ENCODE measurements around the gene PTPN20. TPM values are rescaled to one million over a fixed set of nuclear protein-coding genes. Genes with fewer than 3 reads are reported as not detected.

PTPN20 gene
- total RNA-seq, 1 donor from 2014 or later = not detected

DNA sequence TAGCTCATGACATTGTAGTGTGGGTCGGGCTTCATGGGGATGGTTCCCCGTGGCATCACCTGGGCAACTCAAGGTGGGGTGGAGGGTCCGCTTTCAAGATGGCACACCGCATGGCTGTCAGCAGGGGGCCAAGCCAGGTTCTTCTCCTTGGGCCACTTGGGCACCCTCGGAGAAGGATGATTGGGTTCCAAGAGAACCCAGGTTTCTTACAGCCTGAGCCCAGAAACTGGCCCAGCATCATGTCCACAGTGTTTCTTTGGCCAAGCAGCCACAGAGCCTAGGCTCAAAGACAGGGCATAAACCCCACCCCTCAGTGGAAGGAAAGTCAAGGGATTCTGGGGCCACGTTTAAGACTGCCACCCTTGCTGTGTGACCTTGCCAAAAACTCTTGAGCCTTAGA lies 110.6 kb downstream of the PTPN20 start:
- TF ChIP-seq, protein P1, sequence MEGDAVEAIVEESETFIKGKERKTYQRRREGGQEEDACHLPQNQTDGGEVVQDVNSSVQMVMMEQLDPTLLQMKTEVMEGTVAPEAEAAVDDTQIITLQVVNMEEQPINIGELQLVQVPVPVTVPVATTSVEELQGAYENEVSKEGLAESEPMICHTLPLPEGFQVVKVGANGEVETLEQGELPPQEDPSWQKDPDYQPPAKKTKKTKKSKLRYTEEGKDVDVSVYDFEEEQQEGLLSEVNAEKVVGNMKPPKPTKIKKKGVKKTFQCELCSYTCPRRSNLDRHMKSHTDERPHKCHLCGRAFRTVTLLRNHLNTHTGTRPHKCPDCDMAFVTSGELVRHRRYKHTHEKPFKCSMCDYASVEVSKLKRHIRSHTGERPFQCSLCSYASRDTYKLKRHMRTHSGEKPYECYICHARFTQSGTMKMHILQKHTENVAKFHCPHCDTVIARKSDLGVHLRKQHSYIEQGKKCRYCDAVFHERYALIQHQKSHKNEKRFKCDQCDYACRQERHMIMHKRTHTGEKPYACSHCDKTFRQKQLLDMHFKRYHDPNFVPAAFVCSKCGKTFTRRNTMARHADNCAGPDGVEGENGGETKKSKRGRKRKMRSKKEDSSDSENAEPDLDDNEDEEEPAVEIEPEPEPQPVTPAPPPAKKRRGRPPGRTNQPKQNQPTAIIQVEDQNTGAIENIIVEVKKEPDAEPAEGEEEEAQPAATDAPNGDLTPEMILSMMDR (IDR thresholded peaks at IDR 0.05) = no peak
- intact Hi-C loops (cut with DNase I) = no loop called here
- no peaks in the 10 kb centered on the region for H3K27me3 ChIP-seq
- H3K4me3 ChIP-seq = no peak overlapping the region
- no peaks in the 10 kb centered on the region for H3K4me1 ChIP-seq
- H3K9me3 ChIP-seq = no peaks in the 10 kb centered on the region
- H3K36me3 ChIP-seq = no peaks in the 10 kb centered on the region
- H3K27ac ChIP-seq = no peak overlapping the region
- DNase-seq (ENCODE audit: low spot score in 2 of 2) = no peak

DNA sequence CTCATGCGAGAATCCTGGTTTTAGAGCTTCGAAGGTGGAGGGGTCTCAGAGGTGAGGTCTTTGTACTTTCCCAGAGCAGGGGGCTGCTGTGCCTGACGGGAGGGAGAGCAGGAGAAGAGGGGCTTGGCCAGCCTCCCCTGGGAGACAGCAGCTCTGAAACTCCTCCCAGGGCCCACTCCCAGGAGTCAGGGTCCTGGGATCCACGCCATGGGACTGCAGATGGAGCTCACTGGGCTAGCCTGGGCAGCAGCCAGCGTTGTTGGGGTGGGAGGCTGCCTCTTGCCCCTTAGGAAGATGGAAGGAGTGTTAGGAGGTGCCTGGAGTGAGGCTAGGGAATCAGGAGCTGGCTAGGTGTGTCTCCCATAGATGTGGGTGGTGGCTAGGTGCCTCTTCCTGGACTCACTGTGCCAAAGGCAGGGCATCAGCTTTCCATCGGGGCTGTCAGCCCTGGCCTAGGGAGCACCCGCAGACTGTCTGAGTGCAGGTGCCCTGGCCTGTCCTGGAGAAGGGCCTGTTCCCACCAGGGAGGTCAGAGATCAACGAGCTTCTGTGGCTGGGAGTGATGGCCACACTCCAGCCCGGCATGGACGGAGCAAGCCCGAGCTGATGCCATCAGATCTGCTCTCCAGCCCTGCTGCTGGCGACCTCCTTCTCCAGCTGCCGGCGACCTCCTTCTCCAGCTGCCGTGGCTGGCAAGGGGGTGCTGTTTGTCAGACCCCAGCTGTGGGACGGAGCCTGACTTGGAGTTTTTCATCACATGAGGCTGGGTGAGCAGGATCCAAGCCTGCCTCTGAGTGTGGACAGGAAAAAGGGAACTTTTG lies 111.3 kb downstream of the PTPN20 start:
- Histone ChIP-seq H3K27ac (no peak overlapping the region), H3K27me3 (no peaks in the 10 kb centered on the region), H3K4me1 (no peaks in the 10 kb centered on the region), H3K9me3 (no peaks in the 10 kb centered on the region), H3K36me3 (no peaks in the 10 kb centered on the region), H3K4me3 (no peak overlapping the region)
- TF ChIP-seq, protein P1 (IDR thresholded peaks at IDR 0.05) = no peak
- DNase-seq (ENCODE audit: low spot score in 2 of 2) = peak in 1 of 2 donors; percentile 60
- intact Hi-C loops (cut with DNase I) = no loop called here

DNA sequence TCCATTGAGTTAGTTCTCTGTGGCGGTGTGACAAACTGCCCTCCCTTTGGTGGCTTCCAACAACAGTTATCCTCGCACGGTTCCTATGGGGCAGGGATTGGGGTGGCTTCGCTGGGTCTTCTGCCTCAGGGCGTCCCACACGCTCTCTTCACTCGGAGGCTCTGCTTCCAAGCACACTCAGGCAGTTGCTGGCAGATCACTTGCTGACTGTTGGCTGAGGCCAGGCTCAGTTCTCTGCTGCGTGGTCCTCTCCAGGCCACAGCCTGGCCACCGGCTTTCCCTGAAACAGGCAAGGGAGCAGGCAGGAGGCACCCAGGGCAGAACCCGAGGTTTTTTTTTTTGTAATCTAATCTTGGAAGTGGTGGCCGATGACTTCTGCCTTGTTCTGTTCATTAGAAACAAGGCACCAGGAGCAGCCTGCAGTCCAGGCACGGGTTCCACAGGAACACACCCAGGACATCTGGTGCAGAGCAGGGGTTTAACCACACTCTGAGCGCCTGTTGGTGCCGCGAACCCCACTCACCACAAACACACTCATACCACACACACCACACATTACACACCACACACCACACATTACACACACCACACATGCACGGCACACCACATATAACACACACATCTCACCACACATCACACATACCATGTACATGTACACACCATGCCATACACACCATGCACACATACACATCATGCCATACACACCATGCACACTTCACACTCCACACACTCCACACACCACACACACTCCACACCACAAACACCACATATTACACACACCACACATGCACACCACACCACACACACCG lies 112.2 kb downstream of the PTPN20 start:
- Histone ChIP-seq H3K4me3 (no peak overlapping the region), H3K4me1 (no peaks in the 10 kb centered on the region), H3K9me3 (no peaks in the 10 kb centered on the region), H3K36me3 (no peaks in the 10 kb centered on the region), H3K27ac (no peak overlapping the region), H3K27me3 (no peaks in the 10 kb centered on the region)
- TF ChIP-seq, protein P1 (IDR thresholded peaks at IDR 0.05) = no peak
- DNase-seq (ENCODE audit: low spot score in 2 of 2) = no peak
- intact Hi-C loops (cut with DNase I) = loop anchor here (1.0 to 2.0 kb wide), 3 partner anchors 23 to 317 kb away; no protein-coding TSS in a partner anchor

DNA sequence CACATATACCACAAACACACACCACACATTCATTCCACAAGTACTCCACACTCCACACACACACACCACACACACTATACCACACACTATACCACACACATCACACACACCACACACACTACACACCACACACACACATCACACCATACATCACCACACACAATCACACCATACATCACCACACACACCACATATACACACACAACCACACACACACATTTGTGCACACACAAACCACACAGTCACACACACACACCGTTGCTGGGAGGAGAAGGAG lies 112.8 kb downstream of the PTPN20 start:
- Histone ChIP-seq H3K36me3 (no peaks in the 10 kb centered on the region), H3K27me3 (no peaks in the 10 kb centered on the region), H3K4me1 (no peaks in the 10 kb centered on the region), H3K9me3 (no peaks in the 10 kb centered on the region), H3K27ac (no peak overlapping the region), H3K4me3 (no peak overlapping the region)
- intact Hi-C loops (cut with DNase I) = loop anchor here (1.0 to 2.0 kb wide), 3 partner anchors 23 to 316 kb away; no protein-coding TSS in a partner anchor
- DNase-seq (ENCODE audit: low spot score in 2 of 2) = no peak
- TF ChIP-seq, protein P1 (IDR thresholded peaks at IDR 0.05) = no peak

DNA sequence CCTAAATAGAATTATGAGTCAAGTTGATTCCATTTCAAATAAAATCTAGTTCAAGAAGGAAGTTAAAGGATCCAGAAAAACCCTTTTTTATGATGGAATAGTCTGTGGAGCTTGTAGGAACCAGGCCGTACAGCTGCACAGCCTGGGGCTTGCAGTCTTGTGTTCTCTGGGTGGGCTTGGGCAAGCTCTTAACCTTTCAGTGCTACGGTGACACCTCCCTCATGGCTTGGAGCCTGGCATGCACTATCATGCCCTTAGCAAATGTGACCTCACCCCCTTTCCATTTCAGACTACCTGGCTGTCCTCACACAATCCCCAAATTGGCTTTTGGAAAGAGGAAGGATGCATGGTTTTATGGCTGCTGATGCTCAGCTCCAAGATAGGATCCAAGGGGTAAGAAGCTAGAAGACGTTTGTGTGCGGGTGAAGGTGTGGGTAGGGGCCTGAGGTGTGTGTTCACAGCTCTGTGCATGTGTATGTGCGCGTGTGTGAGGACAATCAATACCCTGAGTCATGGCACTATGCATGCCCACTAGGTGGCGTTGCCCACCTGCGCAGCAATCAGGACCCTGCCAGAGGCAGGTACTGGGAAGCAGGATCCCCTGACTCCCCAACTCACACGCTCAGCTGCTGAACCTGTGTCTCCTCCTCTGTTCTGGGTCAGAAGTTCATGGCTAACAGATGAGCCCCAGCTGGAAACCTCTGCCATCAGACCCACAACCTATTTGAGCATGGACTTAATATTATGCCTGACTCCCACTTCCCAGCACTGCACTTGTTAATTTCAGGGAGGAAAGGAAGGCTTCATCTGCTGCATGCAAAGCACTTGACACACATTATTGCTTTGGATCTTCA lies 113.4 kb downstream of the PTPN20 start:
- Histone ChIP-seq H3K27me3 (no peaks in the 10 kb centered on the region), H3K27ac (no peak overlapping the region), H3K36me3 (no peaks in the 10 kb centered on the region), H3K4me3 (no peak overlapping the region), H3K9me3 (no peaks in the 10 kb centered on the region), H3K4me1 (no peaks in the 10 kb centered on the region)
- TF ChIP-seq, protein P1 (IDR thresholded peaks at IDR 0.05) = peak; percentile 67 to 78 (median 73)
- intact Hi-C loops (cut with DNase I) = loop anchor here (1.0 to 2.0 kb wide), 3 partner anchors 22 to 316 kb away; no protein-coding TSS in a partner anchor
- DNase-seq (ENCODE audit: low spot score in 2 of 2) = peak in 1 of 2 donors; percentile 68

Measured in ascending aorta (tissue), 2 donors.